ENCODE data around the gene IL21R. TPM values are rescaled to one million over a fixed set of nuclear protein-coding genes. Genes with fewer than 3 reads are reported as not detected.

IL21R gene
- total and polyA plus RNA-seq, 10 of the 15 experiments (the other 5 are each of a cell fraction or from before 2014, with no cell fraction given): 5.3 to 138 (median 82.5) TPM

DNA sequence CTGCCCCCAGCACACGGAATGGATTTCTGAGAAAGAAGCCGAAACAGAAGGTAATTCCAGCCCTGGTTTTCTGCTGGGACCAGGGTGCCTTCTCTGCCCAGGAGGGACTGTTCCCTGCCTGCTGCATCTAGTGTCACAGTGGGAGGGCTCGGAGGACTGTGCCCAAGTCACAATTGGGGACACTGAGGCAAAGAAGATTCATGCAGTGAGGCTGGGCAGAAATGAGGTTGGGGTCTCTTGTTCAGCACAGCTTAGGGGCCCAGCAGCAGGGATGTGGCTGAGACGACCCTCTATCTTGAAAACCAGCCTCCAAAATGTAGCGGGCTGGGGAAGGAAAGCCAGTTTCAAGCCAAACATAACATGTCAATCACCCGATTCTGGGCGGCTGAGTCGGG lies 592 bp downstream of the IL21R start (continued):
- TF ChIP-seq ETV6 (conservative IDR thresholded peaks at IDR 0.05 in 1 of 2, IDR thresholded peaks at IDR 0.05 in 1 of 2; ENCODE audit: borderline replicate concordance in 1 of 2, low read depth in 1 of 2) (no peak), EZH2 (IDR thresholded peaks at IDR 0.05; ENCODE audit: borderline replicate concordance, control insufficient read depth, low read depth, low read length) (no peak), ASH2L (IDR thresholded peaks at IDR 0.05; ENCODE audit: borderline replicate concordance, low read depth) (no peak), JUND (IDR thresholded peaks at IDR 0.05; ENCODE audit: low read depth, low read length) (no peak), HDAC6 (IDR thresholded peaks at IDR 0.05; ENCODE audit: unreplicated experiment) (peak; percentile 10), KDM1A (IDR thresholded peaks at IDR 0.05; ENCODE audit: borderline replicate concordance) (no peak)
- TF ChIP-seq, protein P1, sequence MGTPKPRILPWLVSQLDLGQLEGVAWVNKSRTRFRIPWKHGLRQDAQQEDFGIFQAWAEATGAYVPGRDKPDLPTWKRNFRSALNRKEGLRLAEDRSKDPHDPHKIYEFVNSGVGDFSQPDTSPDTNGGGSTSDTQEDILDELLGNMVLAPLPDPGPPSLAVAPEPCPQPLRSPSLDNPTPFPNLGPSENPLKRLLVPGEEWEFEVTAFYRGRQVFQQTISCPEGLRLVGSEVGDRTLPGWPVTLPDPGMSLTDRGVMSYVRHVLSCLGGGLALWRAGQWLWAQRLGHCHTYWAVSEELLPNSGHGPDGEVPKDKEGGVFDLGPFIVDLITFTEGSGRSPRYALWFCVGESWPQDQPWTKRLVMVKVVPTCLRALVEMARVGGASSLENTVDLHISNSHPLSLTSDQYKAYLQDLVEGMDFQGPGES (IDR thresholded peaks at IDR 0.05): no peak
- TF ChIP-seq, protein P2, sequence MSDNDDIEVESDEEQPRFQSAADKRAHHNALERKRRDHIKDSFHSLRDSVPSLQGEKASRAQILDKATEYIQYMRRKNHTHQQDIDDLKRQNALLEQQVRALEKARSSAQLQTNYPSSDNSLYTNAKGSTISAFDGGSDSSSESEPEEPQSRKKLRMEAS (IDR thresholded peaks at IDR 0.05; ENCODE audit: low read depth, low read length): no peak

DNA sequence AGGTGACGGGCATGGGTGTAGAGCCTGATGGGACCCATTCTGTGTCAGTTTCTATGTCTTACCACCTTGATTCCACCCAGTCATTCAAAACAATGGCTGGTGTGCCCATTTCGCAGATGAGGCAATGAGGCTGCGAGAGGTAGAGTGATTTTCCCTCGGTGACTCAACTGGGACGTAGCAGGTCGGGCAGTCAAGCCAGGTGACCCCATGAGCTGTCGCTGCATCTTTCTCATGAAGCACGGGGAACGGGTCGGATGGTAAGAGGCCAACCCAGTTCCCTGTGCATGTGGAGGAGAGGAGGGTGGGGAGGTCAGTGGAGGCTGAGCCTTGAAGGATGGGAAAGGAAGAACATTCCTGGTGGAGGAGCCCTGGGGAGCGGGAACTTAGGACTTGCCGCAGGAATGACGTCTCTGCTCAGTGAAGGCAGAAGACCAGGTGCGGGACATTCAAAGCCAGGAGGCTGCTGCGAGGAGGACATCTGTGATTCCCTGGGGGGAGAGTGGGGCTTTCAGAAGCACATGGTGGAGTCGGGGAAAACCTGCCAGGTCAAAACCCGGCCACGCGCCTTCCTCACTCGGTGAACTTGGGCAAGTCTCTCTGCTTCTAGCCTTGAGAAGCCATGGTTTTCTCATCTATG lies 1.1 kb downstream of the IL21R start:
- Histone ChIP-seq H2AFZ (ENCODE audit: control insufficient read depth, low read depth, low read length) (no peak overlapping the region), H4K20me1 (ENCODE audit: control insufficient read depth, insufficient read depth) (no peaks in the 10 kb centered on the region; the same call in 1 of the 2 replicates), H3K4me2 (ENCODE audit: control insufficient read depth, insufficient read depth) (peak overlapping the region; percentile 95), H3K9me3 (replicated peaks; ENCODE audit: control insufficient read depth, insufficient read depth, low read length) (no peaks in the 10 kb centered on the region; the same call in 2 of the 3 replicates), H3K27ac (ENCODE audit: control insufficient read depth, insufficient read depth) (peak overlapping the region; percentile 97), H3K4me3 (peak overlapping the region; percentile 86), H3K4me1 (ENCODE audit: control insufficient read depth, insufficient read depth, low read length) (peaks cover 57% of the 10 kb centered on the region), H3K36me3 (ENCODE audit: control insufficient read depth in 2 of 2, insufficient read depth in 2 of 2, low read length in 1 of 2) (peaks cover 0 to 8% of the 10 kb centered on the region in 2 experiments; a peak in 3 of 4 replicates), H3K27me3 (replicated peaks in 1 of 2; ENCODE audit: control insufficient read depth in 2 of 2, insufficient read depth in 2 of 2, low read length in 1 of 2) (no peaks in the 10 kb centered on the region), H3K9ac (ENCODE audit: control insufficient read depth, insufficient read depth, low read length) (peak overlapping the region; percentile 99), H3K79me2 (ENCODE audit: control insufficient read depth, insufficient read depth, low read length) (peaks cover 77% of the 10 kb centered on the region)
- ChIA-PET POLR2A (interaction anchor here (1.1 to 11.1 kb wide), 8 partner anchors 15 to 47 kb away, joined by 3 to 208 read pairs (median 30); no protein-coding TSS in a partner anchor), RAD21 (ENCODE audit: unreplicated experiment) (interaction anchor here (0.7 to 12.8 kb wide), 9 partner anchors 15 to 171 kb away, joined by 3 to 224 read pairs (median 16); no protein-coding TSS in a partner anchor), CTCF (interaction anchor here (0.8 to 9.2 kb wide), 6 partner anchors 7 to 248 kb away, joined by 3 to 113 read pairs (median 12); no protein-coding TSS in a partner anchor), SMC1A (ENCODE audit: uncharacterized antibody, unreplicated experiment) (interaction anchor here (0.8 to 10.9 kb wide), 12 partner anchors 11 to 168 kb away, joined by 3 to 220 read pairs (median 10); no protein-coding TSS in a partner anchor)
- FAIRE-seq (no peak), DNase-seq (ENCODE audit: low read depth, low spot score) (no peak), ATAC-seq (peak; percentile 3)
- in situ Hi-C loops (cut with MboI): no loop called here
- WGBS (ENCODE audit: insufficient coverage, insufficient replicate concordance, low lambda C conversion rate, missing lambda C conversion rate): 0% methylated on average over 20 of the region's 20 CpGs
- no TSS peak for BruUV-seq (replicated peaks)
- intact Hi-C loops (cut with micrococcal nuclease; ENCODE audit: unreplicated experiment): no loop called here
- TF ChIP-seq ATF7 (IDR thresholded peaks at IDR 0.05; ENCODE audit: low read depth) (peak; percentile 70), IRF4 (IDR thresholded peaks at IDR 0.05; ENCODE audit: low read depth, low read length) (peak; percentile 23; the same call in 1 of the 2 replicates), BCL11A (IDR thresholded peaks at IDR 0.05; ENCODE audit: low read depth, low read length) (peak; percentile 55), ZBED1 (IDR thresholded peaks at IDR 0.05; ENCODE audit: borderline replicate concordance) (no peak; the same call in 1 of the 2 replicates), RAD51 (IDR thresholded peaks at IDR 0.05) (peak; percentile 56; the same call in 1 of the 2 replicates), RFX5 (IDR thresholded peaks at IDR 0.05; ENCODE audit: low read depth, low read length) (0 out of 2 replicates have a peak, but pooled peaks have one; percentile 16), MEF2B (IDR thresholded peaks at IDR 0.05; ENCODE audit: partially characterized antibody, poor library complexity, severe bottlenecking) (peak; percentile 97), BHLHE40 (IDR thresholded peaks at IDR 0.05; ENCODE audit: borderline replicate concordance in 1 of 2, low read depth in 2 of 2, low read length in 1 of 2) (peak; percentile 59 to 70; a peak in 3 of 4 replicates), POLR2AphosphoS5 (IDR thresholded peaks at IDR 0.05; ENCODE audit: low read length) (peak; percentile 80), ESRRA (IDR thresholded peaks at IDR 0.05; ENCODE audit: low read length) (peak; percentile 58; the same call in 1 of the 2 replicates), TAF1 (IDR thresholded peaks at IDR 0.05; ENCODE audit: borderline replicate concordance, low read depth, low read length) (0 out of 2 replicates have a peak, but pooled peaks have one; percentile 11)
- TF ChIP-seq, protein P3, sequence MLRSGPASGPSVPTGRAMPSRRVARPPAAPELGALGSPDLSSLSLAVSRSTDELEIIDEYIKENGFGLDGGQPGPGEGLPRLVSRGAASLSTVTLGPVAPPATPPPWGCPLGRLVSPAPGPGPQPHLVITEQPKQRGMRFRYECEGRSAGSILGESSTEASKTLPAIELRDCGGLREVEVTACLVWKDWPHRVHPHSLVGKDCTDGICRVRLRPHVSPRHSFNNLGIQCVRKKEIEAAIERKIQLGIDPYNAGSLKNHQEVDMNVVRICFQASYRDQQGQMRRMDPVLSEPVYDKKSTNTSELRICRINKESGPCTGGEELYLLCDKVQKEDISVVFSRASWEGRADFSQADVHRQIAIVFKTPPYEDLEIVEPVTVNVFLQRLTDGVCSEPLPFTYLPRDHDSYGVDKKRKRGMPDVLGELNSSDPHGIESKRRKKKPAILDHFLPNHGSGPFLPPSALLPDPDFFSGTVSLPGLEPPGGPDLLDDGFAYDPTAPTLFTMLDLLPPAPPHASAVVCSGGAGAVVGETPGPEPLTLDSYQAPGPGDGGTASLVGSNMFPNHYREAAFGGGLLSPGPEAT (IDR thresholded peaks at IDR 0.05; ENCODE audit: low read depth): peak; percentile 92
